Superior temporal gyrus (tissue), 1 donor: ENCODE results near the gene ZNF28.
"Not testable (repeated sequence)": the region's sequence is repeated elsewhere in the genome, so short reads cannot be mapped to it uniquely, and the experiment has no call there.

Source experiments
- DNase-seq: peaks from one replicate; pipeline ENCODE4 v3.0.0-alpha.2; 2016; ENCODE audit errors: extremely low spot score

ZNF28 gene

DNA sequence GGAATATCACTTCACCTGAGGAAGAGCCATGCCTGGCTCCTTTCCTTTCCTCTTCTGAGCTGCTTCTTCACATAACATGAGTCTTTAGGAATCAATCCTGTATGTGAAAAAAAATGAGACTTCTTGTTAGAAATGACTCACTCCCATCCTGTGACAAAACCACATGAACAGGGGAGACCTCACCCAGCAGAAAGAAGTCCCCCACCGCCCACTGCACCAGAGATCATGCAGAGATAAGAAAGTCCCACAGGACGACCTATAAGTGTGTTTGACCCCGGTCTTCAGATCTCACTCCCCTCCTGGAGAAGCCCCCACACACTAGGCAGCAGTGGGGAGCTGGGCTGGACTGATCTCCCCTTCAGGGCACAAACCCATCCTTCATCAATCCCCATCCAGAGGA lies 42.6 kb downstream of the ZNF28 start:
- no peak for DNase-seq

- DNase-seq = not testable (repeated sequence)
These were observed 65.0 kb downstream of the ZNF28 start for GRCh38 chr19:52756447-52756846.

- no peak for DNase-seq
These were observed 71.7 kb downstream of the ZNF28 start for GRCh38 chr19:52749780-52750179.

GRCh38 chr19:52748336-52748950 lies 73.0 kb downstream of the ZNF28 start:
- peak; percentile 80 for DNase-seq
